ENCODE measurements around the gene ATP23.

- TF ChIP-seq, protein P1, sequence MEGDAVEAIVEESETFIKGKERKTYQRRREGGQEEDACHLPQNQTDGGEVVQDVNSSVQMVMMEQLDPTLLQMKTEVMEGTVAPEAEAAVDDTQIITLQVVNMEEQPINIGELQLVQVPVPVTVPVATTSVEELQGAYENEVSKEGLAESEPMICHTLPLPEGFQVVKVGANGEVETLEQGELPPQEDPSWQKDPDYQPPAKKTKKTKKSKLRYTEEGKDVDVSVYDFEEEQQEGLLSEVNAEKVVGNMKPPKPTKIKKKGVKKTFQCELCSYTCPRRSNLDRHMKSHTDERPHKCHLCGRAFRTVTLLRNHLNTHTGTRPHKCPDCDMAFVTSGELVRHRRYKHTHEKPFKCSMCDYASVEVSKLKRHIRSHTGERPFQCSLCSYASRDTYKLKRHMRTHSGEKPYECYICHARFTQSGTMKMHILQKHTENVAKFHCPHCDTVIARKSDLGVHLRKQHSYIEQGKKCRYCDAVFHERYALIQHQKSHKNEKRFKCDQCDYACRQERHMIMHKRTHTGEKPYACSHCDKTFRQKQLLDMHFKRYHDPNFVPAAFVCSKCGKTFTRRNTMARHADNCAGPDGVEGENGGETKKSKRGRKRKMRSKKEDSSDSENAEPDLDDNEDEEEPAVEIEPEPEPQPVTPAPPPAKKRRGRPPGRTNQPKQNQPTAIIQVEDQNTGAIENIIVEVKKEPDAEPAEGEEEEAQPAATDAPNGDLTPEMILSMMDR (conservative IDR thresholded peaks at IDR 0.05; ENCODE audit: low read length): no peak
- no peak for TF ChIP-seq EZH2phosphoT487 (IDR thresholded peaks at IDR 0.05; ENCODE audit: borderline replicate concordance, low read depth, low read length)
These were observed 56.9 kb downstream of the ATP23 start for GRCh38 chr12:57998251-57998650.
